ENCODE data around the gene PAK5. TPM values are rescaled to one million over a fixed set of nuclear protein-coding genes. Genes with fewer than 3 reads are reported as not detected.

The PAK5 gene
- total RNA-seq, 2 experiments from 2014 or later, result not detected

DNA sequence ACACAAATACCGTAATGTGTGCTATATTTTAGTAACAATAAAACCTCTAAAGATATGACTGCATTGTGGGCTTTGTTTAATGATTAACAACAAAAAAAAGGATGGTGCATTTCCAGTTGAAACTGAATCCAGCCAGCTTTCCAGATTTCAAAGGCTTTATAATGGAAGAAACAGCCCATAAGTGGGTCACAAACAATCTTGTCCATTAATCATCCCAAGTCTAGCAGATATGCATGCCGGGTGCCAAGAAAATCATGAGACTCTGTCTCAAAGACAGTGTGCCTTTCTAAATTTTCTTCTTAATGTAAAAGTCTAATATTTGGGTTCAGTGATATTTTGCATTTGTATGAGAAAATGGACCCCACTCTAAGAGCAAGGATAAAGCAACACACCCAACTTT, 345.1 kb downstream of the PAK5 start:
- Mint-ChIP-seq H3K4me3 (no peak overlapping the region), H3K4me1 (no peaks in the 10 kb centered on the region), H3K36me3 (ENCODE audit: low read depth) (no peaks in the 10 kb centered on the region), H3K9me3 (peaks cover 3% of the 10 kb centered on the region), H3K27me3 (no peaks in the 10 kb centered on the region), H3K27ac (no peak overlapping the region)
- ChIA-PET CTCF (no interaction called here), POLR2A (no interaction called here)
- DNase-seq, result no peak

DNA sequence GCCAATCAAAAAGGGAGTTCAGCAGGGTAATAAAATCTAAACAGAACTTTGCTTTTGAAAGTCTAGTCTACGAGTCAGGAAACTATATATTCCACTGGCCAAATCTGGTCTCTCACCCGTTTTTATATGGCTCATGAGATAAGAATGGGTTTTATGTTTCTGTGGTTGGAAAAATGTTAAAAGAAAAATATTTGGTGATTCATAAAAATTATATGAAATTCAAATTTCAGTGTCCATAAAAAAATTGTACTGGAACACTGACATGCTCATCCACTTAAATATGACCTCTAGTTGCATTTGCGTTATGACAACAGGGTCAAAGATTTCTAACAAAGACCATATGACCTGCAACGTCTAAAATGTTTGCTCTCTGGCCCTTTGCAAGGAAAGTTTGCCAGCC, 346.8 kb downstream of the PAK5 start:
- Mint-ChIP-seq H3K9me3 (peaks cover 3% of the 10 kb centered on the region), H3K27ac (no peak overlapping the region), H3K4me1 (no peaks in the 10 kb centered on the region), H3K36me3 (ENCODE audit: low read depth) (no peaks in the 10 kb centered on the region), H3K27me3 (no peaks in the 10 kb centered on the region), H3K4me3 (no peak overlapping the region)
- POLR2A ChIA-PET, result interaction anchor here (0.6 kb wide), 1 partner anchor 1518 kb away, joined by 3 read pairs; no protein-coding TSS in a partner anchor
- CTCF ChIA-PET, result no interaction called here
- no peak for DNase-seq

GRCh38 chr20:9491324-9491723, 347.6 kb downstream of the PAK5 start:
- H3K9me3 Mint-ChIP-seq, result peaks cover 3% of the 10 kb centered on the region
- no peak overlapping the region for H3K27ac Mint-ChIP-seq
- POLR2A ChIA-PET, result interaction anchor here (0.6 kb wide), 1 partner anchor 1517 kb away, joined by 3 read pairs; no protein-coding TSS in a partner anchor
- no peak for DNase-seq
- no peaks in the 10 kb centered on the region for H3K27me3 Mint-ChIP-seq
- H3K4me1 Mint-ChIP-seq, result no peaks in the 10 kb centered on the region
- no peaks in the 10 kb centered on the region for H3K36me3 Mint-ChIP-seq (ENCODE audit: low read depth)
- no peak overlapping the region for H3K4me3 Mint-ChIP-seq
- CTCF ChIA-PET, result no interaction called here

DNA sequence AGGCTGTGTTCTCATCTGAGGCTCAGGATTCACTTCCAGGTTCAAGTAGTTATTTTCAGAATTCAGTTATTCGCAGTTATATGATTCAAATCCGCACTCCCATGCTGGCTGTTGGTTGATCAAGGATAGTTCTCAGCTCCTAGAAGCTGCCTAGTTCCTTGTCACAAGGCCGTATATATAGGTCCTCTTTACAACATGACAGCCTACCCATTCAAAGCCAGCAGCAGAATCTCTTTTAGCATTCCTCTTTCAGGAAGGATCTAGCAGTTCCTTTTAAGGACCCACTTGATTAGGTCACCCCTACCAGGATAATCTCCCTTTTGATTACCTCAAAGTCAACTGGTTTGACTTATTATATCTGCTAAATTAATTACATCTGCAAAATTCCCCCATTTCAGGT, 348.2 kb downstream of the PAK5 start:
- Mint-ChIP-seq H3K4me3 (no peak overlapping the region), H3K27me3 (no peaks in the 10 kb centered on the region), H3K36me3 (ENCODE audit: low read depth) (no peaks in the 10 kb centered on the region), H3K27ac (no peak overlapping the region), H3K9me3 (peaks cover 3% of the 10 kb centered on the region), H3K4me1 (no peaks in the 10 kb centered on the region)
- no peak for DNase-seq
- ChIA-PET CTCF (no interaction called here), POLR2A (no interaction called here)

- Mint-ChIP-seq H3K4me1 (no peaks in the 10 kb centered on the region), H3K36me3 (ENCODE audit: low read depth) (no peaks in the 10 kb centered on the region), H3K27me3 (no peaks in the 10 kb centered on the region), H3K9me3 (peaks cover 3% of the 10 kb centered on the region), H3K4me3 (no peak overlapping the region), H3K27ac (no peak overlapping the region)
- DNase-seq, result no peak
- ChIA-PET POLR2A (no interaction called here), CTCF (no interaction called here)
These were observed 348.7 kb downstream of the PAK5 start for GRCh38 chr20:9490161-9490560.

- H3K27me3 Mint-ChIP-seq, result no peaks in the 10 kb centered on the region
- peaks cover 6% of the 10 kb centered on the region for H3K9me3 Mint-ChIP-seq
- POLR2A ChIA-PET, result no interaction called here
- DNase-seq, result no peak
- CTCF ChIA-PET, result no interaction called here
- no peak overlapping the region for H3K27ac Mint-ChIP-seq
- no peak overlapping the region for H3K4me3 Mint-ChIP-seq
- H3K36me3 Mint-ChIP-seq (ENCODE audit: low read depth), result no peaks in the 10 kb centered on the region
- H3K4me1 Mint-ChIP-seq, result no peaks in the 10 kb centered on the region
These were observed 350.8 kb downstream of the PAK5 start for GRCh38 chr20:9488063-9488462.

Other genes starting within 250 kb of the PAK5 start
- 1 to 10 TPM; 5.4 to 5.5 TPM for gene ANKEF1, start 195.9 kb upstream of the PAK5 start, total RNA-seq